Right lobe of liver (tissue), 6 donors: ENCODE measurements around the gene SLC25A36. TPM values are rescaled to one million over a fixed set of nuclear protein-coding genes. Genes with fewer than 3 reads are reported as not detected.

Source experiments
- ATAC-seq, 4 donors: fragments of 200-7000 bp; cut with Tn5 transposase; one replicate each; pipeline ENCODE4 v1.9.1; 2020; ENCODE audit warnings: mild to moderate bottlenecking in 4 of 4, moderate library complexity in 4 of 4
- DNase-seq, 3 donors: peaks; one replicate each; pipeline ENCODE4 v3.0.0-alpha.2; 2020
- H3K27ac ChIP-seq, 3 donors: fragments of 200-600 bp; one replicate each; pipeline ENCODE4 v1.8.0; 2022
- H3K27me3 ChIP-seq, 2 donors: fragments of 200-600 bp; one replicate each; pipeline ENCODE4 v1.8.0; 2022
- H3K36me3 ChIP-seq, 4 donors: fragments of 200-600 bp; sonication (generic) in 1 of 4; one replicate each; pipeline versions ENCODE4 v1.5.1 to v1.8.0; 2017 to 2022; ENCODE audit warnings: control low read depth in 1 of 4
- H3K4me1 ChIP-seq, 4 donors: fragments of 200-600 bp; sonication (generic) in 1 of 4; one replicate each; pipeline versions ENCODE4 v1.5.1 to v1.8.0; 2017 to 2022; ENCODE audit warnings: control low read depth in 1 of 4
- H3K4me3 ChIP-seq, 3 donors: fragments of 200-600 bp; one replicate each; pipeline ENCODE4 v1.8.0; 2022
- H3K9me3 ChIP-seq, 4 donors: fragments of 200-600 bp; sonication (generic) in 1 of 4; one replicate each; pipeline versions ENCODE4 v1.5.1 to v1.8.0; 2017 to 2022; ENCODE audit warnings: control low read depth in 1 of 4
- POLR2A ChIP-seq: fragments of 450-650 bp; IDR thresholded peaks from one replicate; pipeline ENCODE4 v1.6.1; 2017; ENCODE audit warnings: antibody characterized with exemption, mild to moderate bottlenecking
- WGBS: methylation state at CpG from one replicate; pipeline ENCODE4 v1.1.6; 2018; ENCODE audit warnings: low coverage, low lambda C conversion rate; ENCODE audit not compliant: insufficient coverage; ENCODE audit errors: missing lambda C conversion rate; 5-methylcytosine and 5-hydroxymethylcytosine counted together
- intact Hi-C, 2 donors: fragments of 100-400 bp; cut with DNase I; formaldehyde crosslinking; loops; one replicate each; pipeline versions ENCODE4 v1.11.2 to v1.14.1; 2022
- long read RNA-seq: library from polyadenylated mRNA; unstranded; transcript quantifications from one replicate; pipeline ENCODE4 v2.0.0, GENCODE V29; 2019
- total RNA-seq, 6 experiments: library from RNA; depleted of rRNA in 2 of 6; stranded (reverse); fragments of >200 nt in 2 of 6; fragmentation: NEBNext Ultra II Directional in 3 of 6; extraction: Animal tissue kit (Norgen Biotek cat#: 25700) in 3 of 6; gene quantifications; one replicate each; pipeline versions ENCODE4 v1.1.0 to v1.2.4, GENCODE V29; 2016 to 2023
- TF ChIP-seq, protein P1 (sequence below), 4 donors: fragments of 200-600 bp in 3 of 4; fragments of 450-650 bp in 1 of 4; IDR thresholded peaks; one replicate each; pipeline versions ENCODE4 v1.5.1 to v1.8.0; 2016 to 2022; ENCODE audit warnings: antibody characterized with exemption in 4 of 4, mild to moderate bottlenecking in 2 of 4
- donor health status: DM: no; HTN: yes; CAD: no.
- donor health status: DM: no; HTN: no; CAD: no.
- donor health status: DM: no; HTN: no; CAD: no.
- donor health status: DM: no; HTN: yes; CAD: no.
- donor health status: DM: no; HTN: yes; CAD: no.

SLC25A36 gene, protein sequence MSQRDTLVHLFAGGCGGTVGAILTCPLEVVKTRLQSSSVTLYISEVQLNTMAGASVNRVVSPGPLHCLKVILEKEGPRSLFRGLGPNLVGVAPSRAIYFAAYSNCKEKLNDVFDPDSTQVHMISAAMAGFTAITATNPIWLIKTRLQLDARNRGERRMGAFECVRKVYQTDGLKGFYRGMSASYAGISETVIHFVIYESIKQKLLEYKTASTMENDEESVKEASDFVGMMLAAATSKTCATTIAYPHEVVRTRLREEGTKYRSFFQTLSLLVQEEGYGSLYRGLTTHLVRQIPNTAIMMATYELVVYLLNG
- total RNA-seq = 1 to 10 TPM; 2.8 to 6.0 (median 5.1) TPM
- long read RNA-seq = 0 reads

- Histone ChIP-seq H3K9me3 (no peaks in the 10 kb centered on the region), H3K4me3 (peak within 1 kb of the TSS; percentile 38 to 52 (median 50)), H3K36me3 (no peaks in the 10 kb centered on the region), H3K4me1 (peaks cover 0 to 4% (median 0%) of the 10 kb centered on the region in 4 donors), H3K27ac (peak within 1 kb of the TSS; percentile 72 to 87 (median 76)), H3K27me3 (peaks cover 0 to 50% of the 10 kb centered on the region in 2 donors)
- peak; percentile 96 to 99 (median 98) for ATAC-seq
- TF ChIP-seq, protein P1, sequence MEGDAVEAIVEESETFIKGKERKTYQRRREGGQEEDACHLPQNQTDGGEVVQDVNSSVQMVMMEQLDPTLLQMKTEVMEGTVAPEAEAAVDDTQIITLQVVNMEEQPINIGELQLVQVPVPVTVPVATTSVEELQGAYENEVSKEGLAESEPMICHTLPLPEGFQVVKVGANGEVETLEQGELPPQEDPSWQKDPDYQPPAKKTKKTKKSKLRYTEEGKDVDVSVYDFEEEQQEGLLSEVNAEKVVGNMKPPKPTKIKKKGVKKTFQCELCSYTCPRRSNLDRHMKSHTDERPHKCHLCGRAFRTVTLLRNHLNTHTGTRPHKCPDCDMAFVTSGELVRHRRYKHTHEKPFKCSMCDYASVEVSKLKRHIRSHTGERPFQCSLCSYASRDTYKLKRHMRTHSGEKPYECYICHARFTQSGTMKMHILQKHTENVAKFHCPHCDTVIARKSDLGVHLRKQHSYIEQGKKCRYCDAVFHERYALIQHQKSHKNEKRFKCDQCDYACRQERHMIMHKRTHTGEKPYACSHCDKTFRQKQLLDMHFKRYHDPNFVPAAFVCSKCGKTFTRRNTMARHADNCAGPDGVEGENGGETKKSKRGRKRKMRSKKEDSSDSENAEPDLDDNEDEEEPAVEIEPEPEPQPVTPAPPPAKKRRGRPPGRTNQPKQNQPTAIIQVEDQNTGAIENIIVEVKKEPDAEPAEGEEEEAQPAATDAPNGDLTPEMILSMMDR (IDR thresholded peaks at IDR 0.05) = no peak
- TF ChIP-seq POLR2A = peak; percentile 76
- DNase-seq = peak; percentile 84 to 92 (median 90)
- 9% methylated on average over 22 of the region's 72 CpGs for WGBS
- intact Hi-C loops = no loop called here
Observed at GRCh38 chr3:140941434-140942220, at the start of gene SLC25A36. TSS of gene SLC25A36 (plus strand) at chr3:140941836. CDS start at chr3:140942055, 219 bp downstream.

GRCh38 chr3:140896997-140897396 is 44.6 kb upstream of the SLC25A36 start:
- Histone ChIP-seq H3K27me3 (peaks cover 0 to 3% of the 10 kb centered on the region in 2 donors), H3K27ac (no peak overlapping the region), H3K36me3 (no peaks in the 10 kb centered on the region), H3K9me3 (no peaks in the 10 kb centered on the region), H3K4me1 (no peaks in the 10 kb centered on the region), H3K4me3 (no peak overlapping the region)
- ATAC-seq = no peak
- intact Hi-C loops = no loop called here
- DNase-seq = no peak
- no peak for TF ChIP-seq POLR2A
- TF ChIP-seq, protein P1 (IDR thresholded peaks at IDR 0.05) = no peak
- WGBS = 50% methylated on average over 2 of the region's 3 CpGs

GRCh38 chr3:140898340-140899180 is 43.1 kb upstream of the SLC25A36 start:
- H3K4me1 ChIP-seq = no peaks in the 10 kb centered on the region
- H3K9me3 ChIP-seq = no peaks in the 10 kb centered on the region
- ATAC-seq (peak; percentile 88 to 91 (median 89)), DNase-seq (no peak)
- no peak for TF ChIP-seq POLR2A
- TF ChIP-seq, protein P1 (IDR thresholded peaks at IDR 0.05) = peak; percentile 54 to 66 (median 58)
- no peak overlapping the region for H3K4me3 ChIP-seq
- whole genome bisulfite sequencing = 35% methylated on average over 3 of the region's 3 CpGs
- H3K27me3 ChIP-seq = peaks cover 0 to 3% of the 10 kb centered on the region in 2 donors
- H3K36me3 ChIP-seq = no peaks in the 10 kb centered on the region
- no peak overlapping the region for H3K27ac ChIP-seq
- intact Hi-C loops = no loop called here

GRCh38 chr3:140899363-140899762 is 42.3 kb upstream of the SLC25A36 start:
- TF ChIP-seq, protein P1 (IDR thresholded peaks at IDR 0.05) = no peak
- TF ChIP-seq POLR2A = no peak
- H3K4me3 ChIP-seq = no peak overlapping the region
- H3K27ac ChIP-seq = no peak overlapping the region
- H3K9me3 ChIP-seq = no peaks in the 10 kb centered on the region
- no peaks in the 10 kb centered on the region for H3K4me1 ChIP-seq
- peaks cover 0 to 2% of the 10 kb centered on the region in 2 donors for H3K27me3 ChIP-seq
- ATAC-seq (no peak), DNase-seq (no peak)
- intact Hi-C loops = no loop called here
- no peaks in the 10 kb centered on the region for H3K36me3 ChIP-seq
- 55% methylated on average over 1 of the region's 1 CpG for WGBS
